ENCODE measurements around the gene RHOT1. TPM values are rescaled to one million over a fixed set of nuclear protein-coding genes. Genes with fewer than 3 reads are reported as not detected.

RHOT1 gene
- total and polyA plus RNA-seq, 5 donors from 2014 or later, result 22.2 to 28.7 (median 27.3) TPM

- Histone ChIP-seq H3K9me3 (ENCODE audit: control insufficient read depth in 2 of 2, low read length in 2 of 2) (no peaks in the 10 kb centered on the region), H3K27me3 (ENCODE audit: control insufficient read depth, insufficient read depth, low read length) (peaks cover 11% of the 10 kb centered on the region), H3K27ac (ENCODE audit: insufficient read depth, low read length, poor library complexity, severe bottlenecking) (no peak overlapping the region), H3K4me1 (ENCODE audit: control insufficient read depth, insufficient read depth, low read length, poor library complexity, severe bottlenecking) (no peaks in the 10 kb centered on the region), H3K4me3 (ENCODE audit: low read depth, low read length) (no peak overlapping the region), H3K36me3 (ENCODE audit: control insufficient read depth, insufficient read depth, low read length) (no peaks in the 10 kb centered on the region)
- DNase-seq (no peak), ATAC-seq (ENCODE audit: low read depth in 2 of 2) (no peak)
- H3K4me1 Mint-ChIP-seq, result no peaks in the 10 kb centered on the region
- no peak overlapping the region for H3K27ac Mint-ChIP-seq
- no peak overlapping the region for H3K4me3 Mint-ChIP-seq
- no peaks in the 10 kb centered on the region for H3K9me3 Mint-ChIP-seq
- H3K27me3 Mint-ChIP-seq, result peaks cover 48% of the 10 kb centered on the region
- no peaks in the 10 kb centered on the region for H3K36me3 Mint-ChIP-seq
Observed at GRCh38 chr17:32274643-32275042, 132.3 kb downstream of the RHOT1 start.

Other genes with a start within 250 kb of the RHOT1 start
- gene UTP6, start 240.8 kb upstream of the RHOT1 start, total RNA-seq, result 35.5 TPM
- gene UTP6, start 240.8 kb upstream of the RHOT1 start, polyA plus RNA-seq, result 10 to 100 TPM; 29.0 to 61.2 (median 43.7) TPM
- 36.5 TPM for gene SUZ12, start 205.5 kb upstream of the RHOT1 start, total RNA-seq
- 10 to 100 TPM; 15.7 to 17.9 (median 16.5) TPM for gene SUZ12, start 205.5 kb upstream of the RHOT1 start, polyA plus RNA-seq
- 112 TPM for gene LRRC37B, start 135.1 kb upstream of the RHOT1 start, total RNA-seq
- gene LRRC37B, start 135.1 kb upstream of the RHOT1 start, polyA plus RNA-seq, result 10 to 100 TPM; 11.2 to 22.1 (median 15.7) TPM
- gene RHBDL3, start 123.3 kb downstream of the RHOT1 start, total RNA-seq, result not detected
- gene RHBDL3, start 123.3 kb downstream of the RHOT1 start, polyA plus RNA-seq, result not detected
- gene C17orf75, start 199.7 kb downstream of the RHOT1 start, total RNA-seq, result 11.8 TPM
- 10 to 100 TPM in 1 of 4 donors, 1 to 10 TPM in 3; 6.3 to 11.1 (median 9.4) TPM for gene C17orf75, start 199.7 kb downstream of the RHOT1 start, polyA plus RNA-seq
- 316 TPM for gene ZNF207, start 207.7 kb downstream of the RHOT1 start, total RNA-seq
- 100 to 1,000 TPM; 149 to 187 (median 180) TPM for gene ZNF207, start 207.7 kb downstream of the RHOT1 start, polyA plus RNA-seq